Stimulated activated CD4-positive, alpha-beta T cell treated with anti-CD3 and anti-CD28 coated beads, Interleukin-1b, Interleukin-23, amount 100 ng/mL, for 48 hours (primary cell): ENCODE measurements around the gene CEBPE.

ENCODE experiments used
- DNase-seq: peaks from one replicate; pipeline ENCODE4 v3.0.0-alpha.2; 2020

CEBPE gene

GRCh38 chr14:23071921-23072539, 47.0 kb downstream of the CEBPE start:
- DNase-seq, result no peak

GRCh38 chr14:23071244-23071920, 47.7 kb downstream of the CEBPE start:
- DNase-seq, result peak; percentile 81

- no peak for DNase-seq
Measured at GRCh38 chr14:23070262-23071129, 48.6 kb downstream of the CEBPE start.

DNA sequence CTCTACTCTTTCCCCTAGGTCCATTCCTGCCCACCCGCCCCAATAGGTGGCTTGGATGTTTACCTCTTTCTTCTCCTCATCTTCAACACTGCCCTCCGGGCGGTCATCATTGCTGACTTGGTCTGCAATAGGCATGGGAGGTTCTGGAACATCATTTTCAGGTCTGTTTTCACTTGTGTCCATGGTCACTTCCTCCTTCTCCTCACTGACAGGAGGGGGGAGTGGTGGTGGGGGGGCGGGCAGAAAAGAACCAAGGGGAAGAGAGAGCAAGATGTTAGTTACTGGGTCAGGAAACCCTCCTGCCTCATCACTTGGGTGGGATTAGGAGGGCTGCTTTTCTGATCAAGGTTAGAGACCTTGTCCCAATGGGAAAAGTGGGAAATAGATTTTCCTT, 49.6 kb downstream of the CEBPE start:
- no peak for DNase-seq

GRCh38 chr14:23068789-23069412, 50.2 kb downstream of the CEBPE start:
- peak; percentile 69 for DNase-seq

DNA sequence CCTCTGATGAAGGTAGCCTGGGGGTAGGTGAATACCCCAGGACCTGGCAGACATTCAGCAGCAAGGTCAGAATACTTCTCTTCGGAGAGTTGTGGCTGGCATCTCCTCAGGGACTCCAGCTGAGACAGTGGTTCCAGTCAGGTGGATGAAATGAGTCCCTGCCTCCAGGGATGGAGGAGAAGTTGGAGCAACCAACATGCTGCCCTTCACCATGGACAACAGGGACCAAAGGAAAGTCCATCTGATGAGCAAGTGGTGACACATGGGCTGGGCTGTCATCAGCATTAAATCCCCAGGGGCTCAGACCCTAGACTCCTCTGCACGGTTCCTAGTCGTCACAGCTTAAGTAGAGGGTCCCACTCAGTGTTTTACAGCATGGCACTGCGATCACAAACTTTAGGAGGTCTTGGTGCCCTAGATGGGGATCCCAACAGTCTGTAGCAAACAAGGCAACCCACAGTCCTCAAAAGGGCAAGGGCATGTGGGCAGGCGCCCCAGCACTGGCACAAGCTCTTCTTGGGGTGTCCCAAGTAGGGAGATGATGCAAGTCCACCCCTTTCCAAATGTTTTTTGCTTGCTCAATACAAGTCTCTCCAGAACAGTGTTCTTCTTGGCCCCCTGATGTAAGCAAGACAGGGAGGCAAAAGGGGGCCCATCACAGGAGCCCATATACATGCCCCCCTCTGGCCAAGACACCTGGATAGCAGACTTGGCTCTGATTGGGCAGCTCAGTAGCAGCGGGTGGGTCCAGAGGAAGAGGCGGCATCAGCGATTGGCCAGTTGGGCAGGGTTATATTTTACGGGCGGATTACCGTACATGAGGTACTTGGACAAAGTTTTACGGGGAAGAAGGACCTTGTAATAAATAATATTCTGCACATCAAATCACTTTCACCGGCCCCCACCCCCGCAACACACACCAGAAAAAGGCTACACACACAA, 50.9 kb downstream of the CEBPE start:
- no peak for DNase-seq
